Testis (tissue), 2 donors: ENCODE measurements around the gene RTN4RL2.

ENCODE experiments used
- CTCF ChIP-seq, 3 experiments: fragments of 450-650 bp in 2 of 3; fragments of 200-600 bp in 1 of 3; sonication (generic) in 1 of 3; IDR thresholded peaks; one replicate each; pipeline ENCODE4 v1.5.1; 2016 to 2019; ENCODE audit warnings: antibody characterized with exemption in 3 of 3, mild to moderate bottlenecking in 2 of 3, moderate library complexity in 1 of 3
- POLR2A ChIP-seq: fragments of 450-650 bp; IDR thresholded peaks from one replicate; pipeline ENCODE4 v1.6.1; 2017; ENCODE audit warnings: antibody characterized with exemption, mild to moderate bottlenecking, moderate library complexity

- TF ChIP-seq CTCF (IDR thresholded peaks at IDR 0.05), result peak; percentile 33 to 86 (median 47)
- TF ChIP-seq POLR2A, result no peak
Measured at GRCh38 chr11:57458410-57459163, 1.7 kb upstream of the RTN4RL2 start.
